SK-N-SH (cell line): Measurements from ENCODE around the gene NPIPA8.
"Not testable (repeated sequence)": the region's sequence is repeated elsewhere in the genome, so short reads cannot be mapped to it uniquely, and the experiment has no call there.

Source experiments
- EP300 ChIP-seq, 2 experiments: IDR thresholded peaks; 2 replicates each; pipeline versions ENCODE4 v1.4.0 to v1.6.1; 2012; ENCODE audit warnings: borderline replicate concordance in 1 of 2, low read depth in 1 of 2, low read length in 1 of 2
- EZH2phosphoT487 ChIP-seq: fragments of 200-600 bp; sonication (generic); IDR thresholded peaks from 2 replicates; pipeline ENCODE4 v1.6.1; 2017; ENCODE audit warnings: low read depth, mixed run types, mild to moderate bottlenecking, antibody characterized with exemption, moderate library complexity, borderline replicate concordance
- POLR2AphosphoS5 ChIP-seq: IDR thresholded peaks from 2 replicates; pipeline ENCODE4 v1.6.1; 2012; ENCODE audit warnings: low read depth, low read length
- YY1 ChIP-seq: IDR thresholded peaks from 2 replicates; pipeline ENCODE4 v1.4.0; 2012; ENCODE audit warnings: low read depth, mild to moderate bottlenecking
- TF ChIP-seq, protein P1 (sequence below): fragments of 200-600 bp; sonication (generic); IDR thresholded peaks from 2 replicates; pipeline ENCODE4 v1.6.1; 2017; ENCODE audit warnings: antibody characterized with exemption, mild to moderate bottlenecking, moderate library complexity
- TF ChIP-seq, protein P2 (sequence below): IDR thresholded peaks from 2 replicates; pipeline ENCODE4; 2012

DNA sequence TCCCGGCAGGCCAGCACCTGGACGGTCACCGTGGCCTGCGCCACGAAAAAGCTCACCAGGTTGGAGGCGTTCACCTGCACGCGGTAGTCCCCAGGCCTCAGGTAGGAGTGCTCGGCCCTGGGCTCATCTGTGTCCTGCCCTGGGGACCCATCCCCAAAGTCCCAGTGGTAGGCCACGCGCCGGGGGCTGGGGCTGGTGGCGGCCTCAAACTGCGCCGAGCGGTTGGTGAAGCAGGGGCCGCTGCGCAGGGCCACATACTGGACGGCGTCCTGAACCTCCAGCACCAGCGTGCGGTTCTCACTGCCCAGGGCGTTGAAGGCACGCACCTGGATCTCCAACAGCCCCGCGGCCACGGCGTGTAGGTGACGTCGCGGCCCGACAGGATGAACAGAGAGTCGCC, 48.7 kb upstream of the NPIPA8 start:
- TF ChIP-seq, protein P1, sequence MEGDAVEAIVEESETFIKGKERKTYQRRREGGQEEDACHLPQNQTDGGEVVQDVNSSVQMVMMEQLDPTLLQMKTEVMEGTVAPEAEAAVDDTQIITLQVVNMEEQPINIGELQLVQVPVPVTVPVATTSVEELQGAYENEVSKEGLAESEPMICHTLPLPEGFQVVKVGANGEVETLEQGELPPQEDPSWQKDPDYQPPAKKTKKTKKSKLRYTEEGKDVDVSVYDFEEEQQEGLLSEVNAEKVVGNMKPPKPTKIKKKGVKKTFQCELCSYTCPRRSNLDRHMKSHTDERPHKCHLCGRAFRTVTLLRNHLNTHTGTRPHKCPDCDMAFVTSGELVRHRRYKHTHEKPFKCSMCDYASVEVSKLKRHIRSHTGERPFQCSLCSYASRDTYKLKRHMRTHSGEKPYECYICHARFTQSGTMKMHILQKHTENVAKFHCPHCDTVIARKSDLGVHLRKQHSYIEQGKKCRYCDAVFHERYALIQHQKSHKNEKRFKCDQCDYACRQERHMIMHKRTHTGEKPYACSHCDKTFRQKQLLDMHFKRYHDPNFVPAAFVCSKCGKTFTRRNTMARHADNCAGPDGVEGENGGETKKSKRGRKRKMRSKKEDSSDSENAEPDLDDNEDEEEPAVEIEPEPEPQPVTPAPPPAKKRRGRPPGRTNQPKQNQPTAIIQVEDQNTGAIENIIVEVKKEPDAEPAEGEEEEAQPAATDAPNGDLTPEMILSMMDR: not testable (repeated sequence)
- TF ChIP-seq EZH2phosphoT487; POLR2AphosphoS5; YY1; EP300 (IDR thresholded peaks at IDR 0.05; ENCODE audit: borderline replicate concordance in 1 of 2, low read depth in 1 of 2, low read length in 1 of 2): not testable (repeated sequence)
- TF ChIP-seq, protein P2, sequence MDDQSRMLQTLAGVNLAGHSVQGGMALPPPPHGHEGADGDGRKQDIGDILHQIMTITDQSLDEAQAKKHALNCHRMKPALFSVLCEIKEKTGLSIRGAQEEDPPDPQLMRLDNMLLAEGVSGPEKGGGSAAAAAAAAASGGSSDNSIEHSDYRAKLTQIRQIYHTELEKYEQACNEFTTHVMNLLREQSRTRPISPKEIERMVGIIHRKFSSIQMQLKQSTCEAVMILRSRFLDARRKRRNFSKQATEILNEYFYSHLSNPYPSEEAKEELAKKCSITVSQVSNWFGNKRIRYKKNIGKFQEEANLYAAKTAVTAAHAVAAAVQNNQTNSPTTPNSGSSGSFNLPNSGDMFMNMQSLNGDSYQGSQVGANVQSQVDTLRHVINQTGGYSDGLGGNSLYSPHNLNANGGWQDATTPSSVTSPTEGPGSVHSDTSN: not testable (repeated sequence)
